Parathyroid adenoma (tissue), 2 donors: Measurements from ENCODE around the gene CCL28.

Experiments
- H2AFZ ChIP-seq: fragments of 300-600 bp; sonication (generic); one replicate; pipeline ENCODE4 v1.7.0; 2017; ENCODE audit warnings: antibody characterized with exemption, mild to moderate bottlenecking
- H3K27ac ChIP-seq: fragments of 300-600 bp; sonication (generic); one replicate; pipeline ENCODE4 v1.7.0; 2017
- H3K27me3 ChIP-seq: fragments of 300-600 bp; sonication (generic); one replicate; pipeline ENCODE4 v1.7.0; 2017; ENCODE audit warnings: low read length; ENCODE audit not compliant: control insufficient read depth, insufficient read depth
- H3K36me3 ChIP-seq: fragments of 300-600 bp; sonication (generic); one replicate; pipeline ENCODE4 v1.7.0; 2017; ENCODE audit warnings: low read length; ENCODE audit not compliant: control insufficient read depth, insufficient read depth
- H3K4me1 ChIP-seq: fragments of 300-600 bp; sonication (generic); one replicate; pipeline ENCODE4 v1.7.0; 2017; ENCODE audit warnings: control low read depth
- H3K4me2 ChIP-seq: fragments of 300-600 bp; sonication (generic); one replicate; pipeline ENCODE4 v1.7.0; 2017; ENCODE audit warnings: low read length
- H3K4me3 ChIP-seq: fragments of 300-600 bp; sonication (generic); one replicate; pipeline ENCODE4 v1.7.0; 2017; ENCODE audit warnings: low read depth, low read length
- H3K79me2 ChIP-seq: fragments of 300-600 bp; sonication (generic); one replicate; pipeline ENCODE4 v1.7.0; 2017; ENCODE audit warnings: control low read depth
- H3K9ac ChIP-seq: fragments of 300-600 bp; sonication (generic); one replicate; pipeline ENCODE4 v1.7.0; 2017; ENCODE audit warnings: mild to moderate bottlenecking
- H3K9me3 ChIP-seq: fragments of 300-600 bp; sonication (generic); one replicate; pipeline ENCODE4 v1.7.0; 2017; ENCODE audit warnings: low read length; ENCODE audit not compliant: control insufficient read depth
- TF ChIP-seq, protein P1 (sequence below): fragments of 300-600 bp; sonication (generic); IDR thresholded peaks from one replicate; pipeline ENCODE4 v1.7.0; 2017; ENCODE audit warnings: antibody characterized with exemption, mild to moderate bottlenecking
- donor health status: primary hyperparathyroidism.

CCL28 gene

DNA sequence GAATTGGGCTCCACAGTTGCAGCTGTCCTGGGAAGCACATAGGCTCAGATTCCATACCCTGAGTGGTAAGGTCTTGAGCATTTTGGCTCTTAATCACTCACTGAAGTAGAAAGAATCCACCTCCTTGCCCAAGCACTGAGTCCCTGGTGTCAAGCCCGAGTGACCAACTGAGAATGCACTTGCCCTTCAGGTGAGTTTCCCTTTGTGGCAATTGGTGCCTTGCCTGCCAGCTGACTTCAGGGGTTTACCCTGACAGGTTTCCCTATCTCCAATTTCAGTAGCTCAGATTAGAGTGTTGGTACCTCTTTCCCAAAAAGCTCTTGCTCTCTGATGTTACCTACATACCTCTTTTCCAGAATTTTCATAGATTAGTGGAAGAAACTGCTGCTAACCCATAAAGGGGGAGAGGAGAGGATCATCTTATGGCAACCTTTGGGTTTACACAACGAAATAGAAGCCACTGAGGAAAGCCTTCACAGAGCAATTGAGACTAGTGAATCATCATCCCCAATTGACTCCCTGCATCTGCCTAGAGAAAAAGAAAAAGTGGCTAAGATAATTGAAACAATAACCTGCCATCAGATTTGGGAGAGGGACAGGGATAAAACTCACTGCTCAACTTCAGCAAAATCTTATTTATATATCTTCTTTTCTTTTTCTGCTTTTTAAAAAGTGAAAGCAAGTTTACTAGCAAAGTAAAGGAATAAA, 48.6 kb downstream of the CCL28 start:
- Histone ChIP-seq H3K4me1 (no peaks in the 10 kb centered on the region), H3K27ac (no peak overlapping the region), H3K4me3 (no peak overlapping the region), H3K9ac (no peak overlapping the region), H3K9me3 (no peaks in the 10 kb centered on the region), H3K4me2 (no peak overlapping the region), H3K27me3 (no peaks in the 10 kb centered on the region), H3K79me2 (no peaks in the 10 kb centered on the region), H3K36me3 (no peaks in the 10 kb centered on the region), H2AFZ (no peak overlapping the region)
- TF ChIP-seq, protein P1, sequence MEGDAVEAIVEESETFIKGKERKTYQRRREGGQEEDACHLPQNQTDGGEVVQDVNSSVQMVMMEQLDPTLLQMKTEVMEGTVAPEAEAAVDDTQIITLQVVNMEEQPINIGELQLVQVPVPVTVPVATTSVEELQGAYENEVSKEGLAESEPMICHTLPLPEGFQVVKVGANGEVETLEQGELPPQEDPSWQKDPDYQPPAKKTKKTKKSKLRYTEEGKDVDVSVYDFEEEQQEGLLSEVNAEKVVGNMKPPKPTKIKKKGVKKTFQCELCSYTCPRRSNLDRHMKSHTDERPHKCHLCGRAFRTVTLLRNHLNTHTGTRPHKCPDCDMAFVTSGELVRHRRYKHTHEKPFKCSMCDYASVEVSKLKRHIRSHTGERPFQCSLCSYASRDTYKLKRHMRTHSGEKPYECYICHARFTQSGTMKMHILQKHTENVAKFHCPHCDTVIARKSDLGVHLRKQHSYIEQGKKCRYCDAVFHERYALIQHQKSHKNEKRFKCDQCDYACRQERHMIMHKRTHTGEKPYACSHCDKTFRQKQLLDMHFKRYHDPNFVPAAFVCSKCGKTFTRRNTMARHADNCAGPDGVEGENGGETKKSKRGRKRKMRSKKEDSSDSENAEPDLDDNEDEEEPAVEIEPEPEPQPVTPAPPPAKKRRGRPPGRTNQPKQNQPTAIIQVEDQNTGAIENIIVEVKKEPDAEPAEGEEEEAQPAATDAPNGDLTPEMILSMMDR: no peak

DNA sequence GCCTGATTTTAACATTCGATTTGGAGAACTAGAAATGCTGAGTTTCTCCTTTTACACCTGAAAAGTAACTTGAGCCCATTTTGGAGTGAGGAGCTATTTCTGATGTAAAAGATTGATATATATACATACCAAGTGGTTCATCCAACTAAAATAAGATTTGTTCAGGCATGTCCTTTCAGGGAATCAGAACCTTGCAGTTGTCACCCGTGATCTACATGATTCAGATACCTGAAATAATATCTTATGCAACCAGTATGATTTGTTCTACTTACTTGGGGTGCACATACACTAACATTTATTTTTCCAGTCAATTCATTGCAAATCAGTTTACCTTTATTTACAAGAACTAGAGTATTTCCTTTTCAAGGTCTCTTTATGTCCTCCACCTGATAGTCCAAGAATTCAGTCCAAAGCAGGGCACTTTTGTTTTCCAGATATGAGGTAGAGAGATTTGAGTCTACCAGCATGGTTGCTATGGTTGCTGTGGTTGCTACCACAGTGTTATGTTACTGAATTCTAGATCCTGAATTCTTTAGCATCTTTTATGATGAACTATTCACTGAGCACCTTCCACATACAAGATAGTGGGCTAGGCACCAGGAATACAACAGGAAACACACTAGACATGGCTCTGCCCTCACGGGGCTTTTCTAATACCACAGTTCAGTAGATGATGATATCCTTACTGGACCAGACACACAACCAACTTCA, 49.3 kb downstream of the CCL28 start:
- TF ChIP-seq, protein P1: no peak
- Histone ChIP-seq H3K9me3 (no peaks in the 10 kb centered on the region), H3K36me3 (no peaks in the 10 kb centered on the region)

DNA sequence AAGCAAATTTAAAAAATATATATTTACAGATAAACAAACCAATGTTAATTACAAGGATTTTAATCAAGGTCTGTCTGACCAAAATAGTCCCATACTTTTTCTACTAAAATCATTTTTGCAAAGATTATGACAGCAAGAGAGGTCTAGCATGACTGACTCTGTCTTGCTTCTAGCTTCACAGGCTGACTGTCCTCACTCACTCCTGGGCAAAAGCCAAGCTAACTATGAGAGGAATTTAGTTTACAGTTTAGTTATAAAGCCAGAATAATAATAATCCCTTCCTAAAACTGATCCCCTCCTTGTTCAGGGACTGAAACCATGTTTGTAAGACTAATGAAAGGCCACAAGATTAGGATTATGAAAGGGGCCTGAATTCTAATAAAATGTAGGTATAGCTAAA, 53.5 kb downstream of the CCL28 start:
- no peak overlapping the region for H3K4me2 ChIP-seq
- no peak overlapping the region for H3K4me3 ChIP-seq
- no peaks in the 10 kb centered on the region for H3K9me3 ChIP-seq
- H3K36me3 ChIP-seq: no peaks in the 10 kb centered on the region
- TF ChIP-seq, protein P1: no peak
- no peaks in the 10 kb centered on the region for H3K4me1 ChIP-seq
- no peaks in the 10 kb centered on the region for H3K27me3 ChIP-seq
- H3K27ac ChIP-seq: no peak overlapping the region
- no peak overlapping the region for H2AFZ ChIP-seq
- no peak overlapping the region for H3K9ac ChIP-seq
- no peaks in the 10 kb centered on the region for H3K79me2 ChIP-seq

More for the DNA sequence above, 49.3 kb downstream of the CCL28 start:
- no peak overlapping the region for H3K27ac ChIP-seq
- no peak overlapping the region for H3K9ac ChIP-seq
- no peaks in the 10 kb centered on the region for H3K79me2 ChIP-seq
- no peak overlapping the region for H2AFZ ChIP-seq
- no peak overlapping the region for H3K4me2 ChIP-seq
- H3K4me1 ChIP-seq: no peaks in the 10 kb centered on the region
- no peak overlapping the region for H3K4me3 ChIP-seq
- no peaks in the 10 kb centered on the region for H3K27me3 ChIP-seq

DNA sequence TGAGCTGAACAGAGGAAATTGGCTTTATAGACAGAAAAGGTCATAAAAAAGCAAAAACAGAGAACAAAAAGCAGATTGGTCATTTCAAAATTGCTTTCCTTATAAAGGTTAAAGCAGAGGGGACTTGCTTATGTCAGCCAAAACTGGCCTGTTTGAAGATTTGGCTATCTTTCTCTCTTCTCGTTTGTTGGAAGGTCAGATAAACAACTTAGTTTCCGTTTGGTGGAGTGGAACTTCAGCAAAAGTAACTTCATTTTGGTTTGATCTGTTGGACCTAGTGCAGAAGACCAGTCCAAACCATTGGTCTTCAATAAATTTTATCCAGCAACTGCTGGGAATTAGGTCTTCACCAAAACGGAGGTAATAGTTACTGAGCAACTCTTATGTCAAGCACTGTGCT, 53.9 kb downstream of the CCL28 start:
- Histone ChIP-seq H3K4me1 (no peaks in the 10 kb centered on the region), H3K4me3 (no peak overlapping the region), H3K9ac (no peak overlapping the region), H2AFZ (no peak overlapping the region), H3K36me3 (no peaks in the 10 kb centered on the region), H3K27me3 (no peaks in the 10 kb centered on the region), H3K79me2 (no peaks in the 10 kb centered on the region), H3K4me2 (no peak overlapping the region), H3K9me3 (no peaks in the 10 kb centered on the region), H3K27ac (no peak overlapping the region)
- TF ChIP-seq, protein P1: no peak
